OCI-LY7 (cell line): Measurements from ENCODE around the gene PFKP. TPM values are rescaled to one million over a fixed set of nuclear protein-coding genes. Genes with fewer than 3 reads are reported as not detected.

Experiments
- BruUV-seq: library from RNA; stranded (reverse); fragments of 400-500 nt; replicated peaks from 2 replicates; lab custom pipeline; 2021; lab: Mats Ljungman, UMichigan
- CTCF ChIA-PET: fragments of 300-600 bp; sonication (Branson Sonifier 250); formaldehyde crosslinking; loops from one replicate; lab custom pipeline; 2022; ENCODE audit warnings: antibody characterized with exemption; ENCODE audit not compliant: unreplicated experiment; lab: Charles Lee
- POLR2A ChIA-PET: fragments of 300-600 bp; sonication (Branson Sonifier 250); formaldehyde crosslinking; loops from one replicate; lab custom pipeline; 2022; ENCODE audit warnings: antibody characterized with exemption; lab: Charles Lee
- DNase-seq: peaks from one replicate; pipeline ENCODE4 v3.0.0-alpha.2; 2015; ENCODE audit warnings: low spot score
- H2AFZ ChIP-seq: fragments of 200-600 bp; sonication (generic), shearing (Covaris generic); 2 replicates; pipeline ENCODE4 v1.6.1; 2014; ENCODE audit warnings: mild to moderate bottlenecking, antibody characterized with exemption, low read length, moderate library complexity
- H3K27ac ChIP-seq: fragments of 200-600 bp; sonication (generic); 2 replicates; pipeline ENCODE4 v1.5.1; 2014; ENCODE audit warnings: mixed run types, low read depth, mild to moderate bottlenecking, moderate library complexity, low read length, inconsistent platforms; ENCODE audit not compliant: poor library complexity, severe bottlenecking
- H3K36me3 ChIP-seq: fragments of 200-600 bp; sonication (generic); 2 replicates; pipeline ENCODE4 v1.6.1; 2014; ENCODE audit warnings: mild to moderate bottlenecking, antibody characterized with exemption, low read length, moderate library complexity, mixed read lengths; ENCODE audit not compliant: insufficient read depth
- H3K4me1 ChIP-seq: fragments of 200-600 bp; sonication (generic); 2 replicates; pipeline ENCODE4 v1.5.1; 2014; ENCODE audit warnings: mild to moderate bottlenecking, low read length; ENCODE audit not compliant: insufficient read depth, poor library complexity, severe bottlenecking
- H3K4me2 ChIP-seq: fragments of 200-600 bp; sonication (generic); 2 replicates; pipeline ENCODE4 v1.6.1; 2014; ENCODE audit warnings: mild to moderate bottlenecking, low read length
- H3K4me3 ChIP-seq: fragments of 200-600 bp; sonication (generic); 2 replicates; pipeline ENCODE4 v1.5.1; 2014; ENCODE audit warnings: mild to moderate bottlenecking, low read depth, low read length; ENCODE audit not compliant: poor library complexity, severe bottlenecking
- H3K79me2 ChIP-seq: fragments of 200-600 bp; sonication (generic); 2 replicates; pipeline ENCODE4 v1.6.1; 2016; ENCODE audit warnings: low read depth, mild to moderate bottlenecking, low read length, moderate library complexity, mixed read lengths; ENCODE audit not compliant: insufficient read depth
- H3K9me2 ChIP-seq: fragments of 200-600 bp; sonication (generic); 2 replicates; pipeline ENCODE4 v1.6.1; 2016; ENCODE audit warnings: mild to moderate bottlenecking, low read length, mixed read lengths; ENCODE audit not compliant: insufficient read depth
- H3K9me3 ChIP-seq: fragments of 200-600 bp; sonication (generic); 2 replicates; pipeline ENCODE4 v1.6.1; 2014; ENCODE audit warnings: mild to moderate bottlenecking, mixed run types, low read length, mixed read lengths
- H4K20me1 ChIP-seq: fragments of 200-600 bp; sonication (generic); 2 replicates; pipeline ENCODE4 v1.6.1; 2014; ENCODE audit warnings: mild to moderate bottlenecking, antibody characterized with exemption, low read length, moderate library complexity, mixed read lengths; ENCODE audit not compliant: insufficient read depth
- EZH2phosphoT487 ChIP-seq: fragments of 200-600 bp; sonication (generic); IDR thresholded peaks from 2 replicates; pipeline ENCODE4 v1.6.1; 2018; ENCODE audit warnings: low read depth, borderline replicate concordance, mild to moderate bottlenecking, mixed run types, antibody characterized with exemption, low read length, moderate library complexity, mixed read lengths
- intact Hi-C: fragments of 100-400 bp; cut with micrococcal nuclease; formaldehyde crosslinking; loops from one replicate; pipeline ENCODE4 v1.10.0; 2022; ENCODE audit not compliant: unreplicated experiment
- total RNA-seq, 2 experiments: library from RNA; depleted of rRNA in 1 of 2; stranded (reverse); fragments of >200 nt in 1 of 2; shearing (Covaris generic) in 1 of 2; gene quantifications; 2 replicates each; pipeline ENCODE4 v1.2.3, GENCODE V29; 2014 to 2022
- TF ChIP-seq, protein P1 (sequence below): fragments of 200-600 bp; sonication (generic); conservative IDR thresholded peaks from 2 replicates; pipeline ENCODE4 v1.5.1; 2014; ENCODE audit warnings: mild to moderate bottlenecking, antibody characterized with exemption, low read length, moderate library complexity, mixed read lengths

Gene PFKP
- total RNA-seq, 2 experiments from 2014 or later = 85.4 to 154 TPM

DNA sequence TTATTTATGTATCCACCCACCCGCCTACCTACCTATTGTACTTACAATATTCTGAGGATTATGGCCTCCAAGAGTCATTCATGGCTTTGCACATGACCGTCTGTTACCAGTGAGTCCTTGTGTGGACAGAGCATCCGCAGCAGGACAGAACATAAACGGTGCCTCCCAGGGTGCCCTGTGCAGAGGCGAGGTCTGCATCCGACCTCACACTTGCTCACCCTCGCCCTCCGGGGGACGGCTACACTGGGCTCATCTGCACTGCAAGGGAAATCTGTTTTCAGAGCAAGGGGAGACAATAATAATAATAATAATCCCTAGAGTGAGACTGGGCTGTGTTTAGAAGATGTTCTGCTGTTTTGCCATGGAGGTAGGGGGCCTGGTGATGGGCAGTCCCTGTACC lies 29.8 kb downstream of the PFKP start:
- Histone ChIP-seq H3K4me3 (no peak overlapping the region), H2AFZ (no peak overlapping the region), H3K36me3 (peaks cover 89% of the 10 kb centered on the region), H3K9me3 (no peaks in the 10 kb centered on the region), H3K79me2 (peaks cover 56% of the 10 kb centered on the region), H3K9me2 (no peaks in the 10 kb centered on the region), H4K20me1 (peaks cover 9% of the 10 kb centered on the region; the same call in 1 of the 2 replicates), H3K4me2 (no peak overlapping the region), H3K4me1 (no peaks in the 10 kb centered on the region), H3K27ac (no peak overlapping the region)
- TF ChIP-seq, protein P1, sequence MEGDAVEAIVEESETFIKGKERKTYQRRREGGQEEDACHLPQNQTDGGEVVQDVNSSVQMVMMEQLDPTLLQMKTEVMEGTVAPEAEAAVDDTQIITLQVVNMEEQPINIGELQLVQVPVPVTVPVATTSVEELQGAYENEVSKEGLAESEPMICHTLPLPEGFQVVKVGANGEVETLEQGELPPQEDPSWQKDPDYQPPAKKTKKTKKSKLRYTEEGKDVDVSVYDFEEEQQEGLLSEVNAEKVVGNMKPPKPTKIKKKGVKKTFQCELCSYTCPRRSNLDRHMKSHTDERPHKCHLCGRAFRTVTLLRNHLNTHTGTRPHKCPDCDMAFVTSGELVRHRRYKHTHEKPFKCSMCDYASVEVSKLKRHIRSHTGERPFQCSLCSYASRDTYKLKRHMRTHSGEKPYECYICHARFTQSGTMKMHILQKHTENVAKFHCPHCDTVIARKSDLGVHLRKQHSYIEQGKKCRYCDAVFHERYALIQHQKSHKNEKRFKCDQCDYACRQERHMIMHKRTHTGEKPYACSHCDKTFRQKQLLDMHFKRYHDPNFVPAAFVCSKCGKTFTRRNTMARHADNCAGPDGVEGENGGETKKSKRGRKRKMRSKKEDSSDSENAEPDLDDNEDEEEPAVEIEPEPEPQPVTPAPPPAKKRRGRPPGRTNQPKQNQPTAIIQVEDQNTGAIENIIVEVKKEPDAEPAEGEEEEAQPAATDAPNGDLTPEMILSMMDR = no peak
- TF ChIP-seq EZH2phosphoT487 = no peak
- no peak for DNase-seq
- CTCF ChIA-PET = no interaction called here
- intact Hi-C loops = no loop called here
- no TSS peak for BruUV-seq
- POLR2A ChIA-PET = no interaction called here

- Histone ChIP-seq H3K9me3 (no peaks in the 10 kb centered on the region), H3K27ac (no peak overlapping the region), H2AFZ (no peak overlapping the region), H3K4me3 (no peak overlapping the region), H3K79me2 (peaks cover 41% of the 10 kb centered on the region), H3K9me2 (no peaks in the 10 kb centered on the region), H4K20me1 (no peaks in the 10 kb centered on the region; the same call in 1 of the 2 replicates), H3K4me1 (no peaks in the 10 kb centered on the region), H3K36me3 (peaks cover 88% of the 10 kb centered on the region), H3K4me2 (no peak overlapping the region)
- TF ChIP-seq, protein P1 = no peak
- TF ChIP-seq EZH2phosphoT487 = no peak
- CTCF ChIA-PET = no interaction called here
- intact Hi-C loops = no loop called here
- BruUV-seq = no TSS peak
- no peak for DNase-seq
- POLR2A ChIA-PET = no interaction called here
These were observed 31.3 kb downstream of the PFKP start for GRCh38 chr10:3098689-3099088.

DNA sequence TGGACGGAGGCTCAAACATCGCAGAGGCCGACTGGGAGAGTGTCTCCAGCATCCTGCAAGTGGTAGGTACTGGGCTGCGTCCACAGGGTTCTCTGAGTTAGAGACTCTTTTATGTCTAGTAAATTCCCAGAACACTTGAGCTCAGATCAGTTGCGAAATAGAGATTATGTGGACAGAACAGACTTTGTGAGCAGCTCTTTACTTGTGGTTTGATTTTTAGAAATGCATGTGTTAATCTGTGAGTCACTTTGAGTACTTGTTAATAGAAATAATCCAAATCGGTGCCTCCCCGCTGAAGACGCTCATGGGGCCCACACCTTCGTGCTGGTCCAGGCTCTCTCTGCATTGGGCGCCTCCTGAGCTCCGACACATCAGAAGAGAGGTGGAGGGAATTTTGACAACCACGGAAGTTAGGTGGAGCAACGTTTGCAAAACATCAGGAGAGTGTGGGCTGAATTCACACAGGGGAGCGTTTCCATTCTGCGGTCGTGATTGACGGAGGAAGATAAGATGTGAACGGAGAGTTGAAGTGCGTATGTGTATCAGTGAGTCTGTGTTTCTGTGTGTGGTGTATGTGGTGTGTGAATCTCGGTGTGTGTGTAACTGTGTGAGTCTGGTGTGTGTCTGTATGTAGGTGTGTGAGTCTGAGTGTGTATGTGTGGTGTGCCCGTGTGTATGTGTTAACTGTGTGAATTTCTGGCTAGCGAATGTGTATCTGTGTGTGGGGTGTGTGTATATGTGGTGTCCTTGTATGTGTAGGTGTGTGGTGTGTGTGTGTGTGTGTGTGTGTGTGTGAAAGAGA lies 32.1 kb downstream of the PFKP start:
- H4K20me1 ChIP-seq = no peaks in the 10 kb centered on the region
- POLR2A ChIA-PET = no interaction called here
- intact Hi-C loops = no loop called here
- no peaks in the 10 kb centered on the region for H3K9me2 ChIP-seq
- no peaks in the 10 kb centered on the region for H3K9me3 ChIP-seq
- no peaks in the 10 kb centered on the region for H3K4me1 ChIP-seq
- H3K27ac ChIP-seq = no peak overlapping the region
- H3K4me2 ChIP-seq = no peak overlapping the region
- no peak for TF ChIP-seq EZH2phosphoT487
- TF ChIP-seq, protein P1 = no peak
- peaks cover 33% of the 10 kb centered on the region for H3K79me2 ChIP-seq
- CTCF ChIA-PET = no interaction called here
- DNase-seq = no peak
- H3K4me3 ChIP-seq = no peak overlapping the region
- H3K36me3 ChIP-seq = peaks cover 88% of the 10 kb centered on the region
- no peak overlapping the region for H2AFZ ChIP-seq
- no TSS peak for BruUV-seq
